Neural progenitor cell (in vitro differentiated cells): Measurements from ENCODE around the gene CEP128. TPM values are rescaled to one million over a fixed set of nuclear protein-coding genes. Genes with fewer than 3 reads are reported as not detected.

Experiments
- DNase-seq: peaks from one replicate; pipeline ENCODE4 v3.0.0-alpha.2; 2016; ENCODE audit warnings: low spot score
- H2AFZ ChIP-seq: fragments of 200-600 bp; sonication (generic); replicated peaks from 2 replicates; pipeline ENCODE4 v1.6.1; 2016; ENCODE audit warnings: antibody characterized with exemption
- H3F3A ChIP-seq: fragments of 200-600 bp; sonication (generic); 2 replicates; pipeline ENCODE4 v1.6.1; 2016; ENCODE audit warnings: antibody characterized with exemption, low read depth
- H3K27ac ChIP-seq: fragments of 200-600 bp; sonication (generic); 2 replicates; pipeline ENCODE4 v1.5.1; 2016; ENCODE audit warnings: mild to moderate bottlenecking
- H3K27me3 ChIP-seq: fragments of 200-600 bp; sonication (generic); 2 replicates; pipeline ENCODE4 v1.6.1; 2016; ENCODE audit warnings: mild to moderate bottlenecking, moderate library complexity
- H3K36me3 ChIP-seq: fragments of 200-600 bp; sonication (generic); 2 replicates; pipeline ENCODE4 v1.5.1; 2016
- H3K4me1 ChIP-seq: fragments of 200-600 bp; sonication (generic); 2 replicates; pipeline ENCODE4 v1.6.1; 2016; ENCODE audit warnings: mixed run types
- H3K4me2 ChIP-seq: fragments of 200-600 bp; sonication (generic); 2 replicates; pipeline ENCODE4 v1.6.1; 2016
- H3K4me3 ChIP-seq: fragments of 200-600 bp; sonication (generic); 2 replicates; pipeline ENCODE4 v1.5.1; 2016
- H3K79me2 ChIP-seq: fragments of 200-600 bp; sonication (generic); 2 replicates; pipeline ENCODE4 v1.6.1; 2016; ENCODE audit warnings: low read depth
- H3K9ac ChIP-seq: fragments of 200-600 bp; sonication (generic); 2 replicates; pipeline ENCODE4 v1.6.1; 2016
- H3K9me3 ChIP-seq: fragments of 200-600 bp; sonication (generic); 2 replicates; pipeline ENCODE4 v1.5.1; 2016; ENCODE audit warnings: low read depth
- H4K20me1 ChIP-seq: fragments of 200-600 bp; sonication (generic); 2 replicates; pipeline ENCODE4 v1.6.1; 2016; ENCODE audit warnings: low read depth
- H3K27ac Mint-ChIP-seq: 3 replicates; pipeline ENCODE4 v1.8.0; 2021; ENCODE audit warnings: mixed read lengths
- H3K27me3 Mint-ChIP-seq: 2 replicates; pipeline ENCODE4 v1.8.0; 2022; ENCODE audit warnings: low read depth, mild to moderate bottlenecking, inconsistent platforms, moderate library complexity, mixed read lengths; ENCODE audit not compliant: insufficient read depth
- H3K36me3 Mint-ChIP-seq: 3 replicates; pipeline ENCODE4 v1.8.0; 2021; ENCODE audit warnings: mixed read lengths
- H3K4me1 Mint-ChIP-seq: 3 replicates; pipeline ENCODE4 v1.8.0; 2021; ENCODE audit warnings: mixed read lengths
- H3K4me3 Mint-ChIP-seq: 3 replicates; pipeline ENCODE4 v1.8.0; 2021; ENCODE audit warnings: mild to moderate bottlenecking, moderate library complexity, mixed read lengths
- H3K9me3 Mint-ChIP-seq: 3 replicates; pipeline ENCODE4 v1.8.0; 2020; ENCODE audit warnings: mixed read lengths
- EZH2 ChIP-seq: fragments of 200-600 bp; sonication (generic); IDR thresholded peaks from 2 replicates; pipeline ENCODE4 v1.6.1; 2017; ENCODE audit warnings: antibody characterized with exemption, mild to moderate bottlenecking, moderate library complexity
- EZH2phosphoT487 ChIP-seq: fragments of 200-600 bp; sonication (generic); IDR thresholded peaks from 2 replicates; pipeline ENCODE4 v1.6.1; 2017; ENCODE audit warnings: antibody characterized with exemption
- total RNA-seq: library from RNA; depleted of rRNA; stranded (reverse); fragments of >200 nt; gene quantifications from 2 replicates; pipeline ENCODE4 v1.2.3, GENCODE V29; 2015; ENCODE audit warnings: low replicate concordance
- TF ChIP-seq, protein P1 (sequence below): fragments of 200-600 bp; sonication (generic); IDR thresholded peaks from 2 replicates; pipeline ENCODE4 v1.5.1; 2017; ENCODE audit warnings: antibody characterized with exemption, mild to moderate bottlenecking

Gene CEP128
- total RNA-seq, 1 donor from 2014 or later, result 12.1 TPM

GRCh38 chr14:80906336-80906735 is 35.2 kb downstream of the CEP128 start:
- Histone ChIP-seq H3K9me3 (no peaks in the 10 kb centered on the region), H4K20me1 (no peaks in the 10 kb centered on the region), H3K4me1 (peaks cover 13% of the 10 kb centered on the region), H3K9ac (no peak overlapping the region), H3K27ac (no peak overlapping the region), H3F3A (no peaks in the 10 kb centered on the region), H3K27me3 (no peaks in the 10 kb centered on the region), H3K36me3 (no peaks in the 10 kb centered on the region), H3K4me2 (no peak overlapping the region), H2AFZ (no peak overlapping the region), H3K79me2 (no peaks in the 10 kb centered on the region), H3K4me3 (no peak overlapping the region)
- H3K36me3 Mint-ChIP-seq, result peaks cover 21% of the 10 kb centered on the region
- DNase-seq, result no peak
- no peaks in the 10 kb centered on the region for H3K27me3 Mint-ChIP-seq
- H3K9me3 Mint-ChIP-seq, result no peaks in the 10 kb centered on the region
- no peak overlapping the region for H3K27ac Mint-ChIP-seq
- no peak overlapping the region for H3K4me3 Mint-ChIP-seq
- TF ChIP-seq EZH2 (no peak), EZH2phosphoT487 (no peak)
- TF ChIP-seq, protein P1, sequence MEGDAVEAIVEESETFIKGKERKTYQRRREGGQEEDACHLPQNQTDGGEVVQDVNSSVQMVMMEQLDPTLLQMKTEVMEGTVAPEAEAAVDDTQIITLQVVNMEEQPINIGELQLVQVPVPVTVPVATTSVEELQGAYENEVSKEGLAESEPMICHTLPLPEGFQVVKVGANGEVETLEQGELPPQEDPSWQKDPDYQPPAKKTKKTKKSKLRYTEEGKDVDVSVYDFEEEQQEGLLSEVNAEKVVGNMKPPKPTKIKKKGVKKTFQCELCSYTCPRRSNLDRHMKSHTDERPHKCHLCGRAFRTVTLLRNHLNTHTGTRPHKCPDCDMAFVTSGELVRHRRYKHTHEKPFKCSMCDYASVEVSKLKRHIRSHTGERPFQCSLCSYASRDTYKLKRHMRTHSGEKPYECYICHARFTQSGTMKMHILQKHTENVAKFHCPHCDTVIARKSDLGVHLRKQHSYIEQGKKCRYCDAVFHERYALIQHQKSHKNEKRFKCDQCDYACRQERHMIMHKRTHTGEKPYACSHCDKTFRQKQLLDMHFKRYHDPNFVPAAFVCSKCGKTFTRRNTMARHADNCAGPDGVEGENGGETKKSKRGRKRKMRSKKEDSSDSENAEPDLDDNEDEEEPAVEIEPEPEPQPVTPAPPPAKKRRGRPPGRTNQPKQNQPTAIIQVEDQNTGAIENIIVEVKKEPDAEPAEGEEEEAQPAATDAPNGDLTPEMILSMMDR, result no peak
- no peaks in the 10 kb centered on the region for H3K4me1 Mint-ChIP-seq

DNA sequence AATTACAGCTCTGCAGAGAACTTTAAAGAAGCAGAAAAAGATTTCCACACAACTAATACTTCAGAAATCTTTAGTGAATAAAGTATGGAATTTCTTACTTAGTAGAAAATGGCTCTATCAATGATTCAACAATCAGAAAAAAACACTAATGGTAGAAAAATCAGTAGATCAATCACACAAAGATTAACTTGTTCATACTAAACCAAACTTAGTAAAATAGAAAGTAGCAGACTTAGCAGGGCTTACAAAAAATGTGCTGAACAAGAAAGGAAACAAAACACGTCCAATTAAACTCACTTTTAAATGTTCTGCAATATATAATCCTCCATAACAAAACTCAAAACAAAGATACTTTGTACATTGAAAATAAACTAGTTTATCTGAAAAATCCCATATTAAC is 38.9 kb downstream of the CEP128 start:
- H3K4me3 Mint-ChIP-seq, result no peak overlapping the region
- no peak for DNase-seq
- Histone ChIP-seq H3F3A (no peaks in the 10 kb centered on the region), H3K79me2 (no peaks in the 10 kb centered on the region), H3K36me3 (no peaks in the 10 kb centered on the region), H3K9ac (no peak overlapping the region), H3K4me2 (no peak overlapping the region), H3K4me1 (peaks cover 13% of the 10 kb centered on the region), H3K4me3 (peak overlapping the region; percentile 13), H2AFZ (no peak overlapping the region), H3K9me3 (no peaks in the 10 kb centered on the region), H3K27me3 (no peaks in the 10 kb centered on the region), H3K27ac (no peak overlapping the region), H4K20me1 (no peaks in the 10 kb centered on the region)
- H3K27me3 Mint-ChIP-seq, result no peaks in the 10 kb centered on the region
- no peaks in the 10 kb centered on the region for H3K4me1 Mint-ChIP-seq
- TF ChIP-seq EZH2phosphoT487 (no peak), EZH2 (no peak)
- TF ChIP-seq, protein P1, result no peak
- no peak overlapping the region for H3K27ac Mint-ChIP-seq
- no peaks in the 10 kb centered on the region for H3K9me3 Mint-ChIP-seq
- peaks cover 23% of the 10 kb centered on the region for H3K36me3 Mint-ChIP-seq

DNA sequence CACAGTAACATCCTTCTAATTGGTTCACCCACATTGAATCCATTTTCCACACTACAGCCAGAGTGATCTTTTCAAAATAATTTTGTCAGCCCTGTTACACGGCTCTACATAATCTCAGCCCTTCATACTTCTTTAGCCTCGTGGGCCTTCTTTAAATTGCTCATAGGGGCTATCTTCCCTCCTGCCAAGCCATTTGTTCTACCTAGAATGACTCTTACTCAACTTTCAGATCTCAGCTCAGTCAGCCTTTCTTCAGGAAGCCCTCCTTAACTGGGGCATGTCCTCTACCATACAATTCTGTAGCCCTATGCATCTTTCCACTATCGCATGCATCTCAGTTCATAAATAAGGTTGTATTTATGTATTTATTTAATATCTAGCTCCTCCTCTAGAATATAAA is 39.7 kb downstream of the CEP128 start:
- Histone ChIP-seq H3K4me1 (peaks cover 13% of the 10 kb centered on the region), H3K79me2 (no peaks in the 10 kb centered on the region), H3K27me3 (no peaks in the 10 kb centered on the region), H3K36me3 (no peaks in the 10 kb centered on the region), H4K20me1 (no peaks in the 10 kb centered on the region), H3K9me3 (no peaks in the 10 kb centered on the region), H3K27ac (no peak overlapping the region), H3F3A (no peaks in the 10 kb centered on the region), H3K9ac (no peak overlapping the region), H2AFZ (no peak overlapping the region), H3K4me2 (no peak overlapping the region), H3K4me3 (no peak overlapping the region)
- H3K36me3 Mint-ChIP-seq, result peaks cover 23% of the 10 kb centered on the region
- DNase-seq, result no peak
- H3K27me3 Mint-ChIP-seq, result no peaks in the 10 kb centered on the region
- TF ChIP-seq EZH2, result no peak
- TF ChIP-seq, protein P1, result no peak
- TF ChIP-seq EZH2phosphoT487, result no peak
- no peaks in the 10 kb centered on the region for H3K9me3 Mint-ChIP-seq
- no peak overlapping the region for H3K4me3 Mint-ChIP-seq
- no peaks in the 10 kb centered on the region for H3K4me1 Mint-ChIP-seq
- no peak overlapping the region for H3K27ac Mint-ChIP-seq
